CMK (cell line): ENCODE results near the gene SEC62.

Experiments
- DNase-seq: peaks from one replicate; pipeline ENCODE4 v3.0.0-alpha.2; 2010; ENCODE audit warnings: low read depth

Gene SEC62

GRCh38 chr3:169966951-169967915, 626 bp downstream of the SEC62 start:
- peak; percentile 54 for DNase-seq

GRCh38 chr3:169968224-169968885, 1.7 kb downstream of the SEC62 start:
- no peak for DNase-seq

GRCh38 chr3:169969174-169970095, 2.8 kb downstream of the SEC62 start:
- no peak for DNase-seq

GRCh38 chr3:169970847-169971246, 4.2 kb downstream of the SEC62 start:
- no peak for DNase-seq

GRCh38 chr3:169971522-169971921, 4.9 kb downstream of the SEC62 start:
- DNase-seq: no peak

- no peak for DNase-seq
These were observed 13.4 kb downstream of the SEC62 start for GRCh38 chr3:169980055-169980454.

- no peak for DNase-seq
These were observed 17.7 kb downstream of the SEC62 start for GRCh38 chr3:169984292-169984691.

- no peak for DNase-seq
These were observed 23.8 kb downstream of the SEC62 start for GRCh38 chr3:169990431-169990830.

GRCh38 chr3:169992156-169992555, 25.5 kb downstream of the SEC62 start:
- DNase-seq: no peak

GRCh38 chr3:169992781-169993180, 26.2 kb downstream of the SEC62 start:
- DNase-seq: no peak

- DNase-seq: no peak
These were observed 27.2 kb downstream of the SEC62 start for GRCh38 chr3:169993761-169994160.

GRCh38 chr3:169996063-169996462, 29.5 kb downstream of the SEC62 start:
- DNase-seq: no peak

GRCh38 chr3:169998668-169999131, 32.1 kb downstream of the SEC62 start:
- DNase-seq: no peak

GRCh38 chr3:169999433-169999832, 32.8 kb downstream of the SEC62 start:
- DNase-seq: no peak

GRCh38 chr3:170000051-170000450, 33.4 kb downstream of the SEC62 start:
- no peak for DNase-seq

- no peak for DNase-seq
These were observed 35.6 kb downstream of the SEC62 start for GRCh38 chr3:170002231-170002630.

GRCh38 chr3:170002879-170003278, 36.3 kb downstream of the SEC62 start:
- DNase-seq: no peak

- no peak for DNase-seq
These were observed 37.3 kb downstream of the SEC62 start for GRCh38 chr3:170003881-170004356.

- no peak for DNase-seq
These were observed 40.5 kb downstream of the SEC62 start for GRCh38 chr3:170007031-170007663.

- DNase-seq: no peak
These were observed 43.9 kb downstream of the SEC62 start for GRCh38 chr3:170010498-170010897.

- no peak for DNase-seq
These were observed 46.2 kb downstream of the SEC62 start for GRCh38 chr3:170012683-170013400.
